Astrocyte (in vitro differentiated cells and primary cell): ENCODE measurements around the gene GYPC. TPM values are rescaled to one million over a fixed set of nuclear protein-coding genes. Genes with fewer than 3 reads are reported as not detected.
"Not testable (repeated sequence)": the region's sequence is repeated elsewhere in the genome, so short reads cannot be mapped to it uniquely, and the experiment has no call there.

ENCODE experiments used
- DNase-seq: peaks from one replicate; pipeline ENCODE4 v3.0.0-alpha.2; 2010; ENCODE audit warnings: low read depth
- FAIRE-seq: peaks from 2 replicates; lab custom pipeline; 2011; peaks lifted over from hg19 to GRCh38; lab: Jason Lieb, UNC
- H2AFZ ChIP-seq: 2 replicates; pipeline ENCODE4 v1.6.0; 2012; ENCODE audit warnings: low read depth, low read length, inconsistent platforms
- H3K27ac ChIP-seq: 2 replicates; pipeline ENCODE4 v1.5.1; 2011; ENCODE audit warnings: low read depth, low read length, inconsistent platforms
- H3K27me3 ChIP-seq: 2 replicates; pipeline ENCODE4 v1.6.0; 2011; ENCODE audit warnings: low read length, inconsistent platforms; ENCODE audit not compliant: insufficient read depth
- H3K36me3 ChIP-seq: 2 replicates; pipeline ENCODE4 v1.5.1; 2011; ENCODE audit warnings: low read length, inconsistent platforms; ENCODE audit not compliant: insufficient read depth
- H3K4me1 ChIP-seq: 2 replicates; pipeline ENCODE4 v1.5.1; 2011; ENCODE audit warnings: low read length, inconsistent platforms; ENCODE audit not compliant: insufficient read depth
- H3K4me2 ChIP-seq: 2 replicates; pipeline ENCODE4 v1.6.0; 2012; ENCODE audit warnings: low read length, inconsistent platforms
- H3K4me3 ChIP-seq: 2 replicates; pipeline ENCODE4 v1.5.1; 2011; ENCODE audit warnings: low read depth, mild to moderate bottlenecking, low read length, inconsistent platforms; ENCODE audit not compliant: insufficient read depth
- H3K79me2 ChIP-seq: 2 replicates; pipeline ENCODE4 v1.6.0; 2012; ENCODE audit warnings: mild to moderate bottlenecking, low read length, inconsistent platforms; ENCODE audit not compliant: insufficient read depth
- H3K9ac ChIP-seq: 2 replicates; pipeline ENCODE4 v1.6.0; 2012; ENCODE audit warnings: mild to moderate bottlenecking, low read length, inconsistent platforms
- H3K9me3 ChIP-seq: 2 replicates; pipeline ENCODE4 v1.5.1; 2012; ENCODE audit warnings: low read depth, mild to moderate bottlenecking, low read length, inconsistent platforms; ENCODE audit not compliant: insufficient read depth
- H4K20me1 ChIP-seq: 2 replicates; pipeline ENCODE4 v1.6.0; 2012; ENCODE audit warnings: low read length, inconsistent platforms; ENCODE audit not compliant: insufficient read depth
- H3K27ac Mint-ChIP-seq: one replicate; pipeline ENCODE4 v1.8.0; 2021; ENCODE audit warnings: mild to moderate bottlenecking, mixed read lengths; ENCODE audit not compliant: unreplicated experiment
- H3K27me3 Mint-ChIP-seq: one replicate; pipeline ENCODE4 v1.8.0; 2021; ENCODE audit warnings: low read depth, mixed read lengths; ENCODE audit not compliant: unreplicated experiment
- H3K36me3 Mint-ChIP-seq: one replicate; pipeline ENCODE4 v1.8.0; 2021; ENCODE audit warnings: low read depth, mixed read lengths; ENCODE audit not compliant: unreplicated experiment
- H3K4me1 Mint-ChIP-seq: one replicate; pipeline ENCODE4 v1.8.0; 2021; ENCODE audit warnings: low read depth, mixed read lengths; ENCODE audit not compliant: unreplicated experiment
- H3K4me3 Mint-ChIP-seq: one replicate; pipeline ENCODE4 v1.8.0; 2021; ENCODE audit warnings: mild to moderate bottlenecking, moderate library complexity, mixed read lengths; ENCODE audit not compliant: unreplicated experiment
- H3K9me3 Mint-ChIP-seq: one replicate; pipeline ENCODE4 v1.8.0; 2021; ENCODE audit warnings: mild to moderate bottlenecking, mixed read lengths; ENCODE audit not compliant: unreplicated experiment
- CTCF ChIP-seq: IDR thresholded peaks from 2 replicates; pipeline ENCODE4 v1.5.1; 2011; ENCODE audit warnings: low read depth, mild to moderate bottlenecking, inconsistent platforms, low read length, moderate library complexity; ENCODE audit not compliant: insufficient read depth
- EZH2 ChIP-seq: IDR thresholded peaks from 2 replicates; pipeline ENCODE4 v1.6.1; 2012; ENCODE audit warnings: mild to moderate bottlenecking, low read length, inconsistent platforms; ENCODE audit not compliant: insufficient read depth
- total RNA-seq: library from RNA; stranded (reverse); gene quantifications from 2 replicates; pipeline ENCODE4 v1.2.1, GENCODE V29; 2021

GYPC gene
- total RNA-seq, 1 donor from 2014 or later = 29.3 TPM

DNA sequence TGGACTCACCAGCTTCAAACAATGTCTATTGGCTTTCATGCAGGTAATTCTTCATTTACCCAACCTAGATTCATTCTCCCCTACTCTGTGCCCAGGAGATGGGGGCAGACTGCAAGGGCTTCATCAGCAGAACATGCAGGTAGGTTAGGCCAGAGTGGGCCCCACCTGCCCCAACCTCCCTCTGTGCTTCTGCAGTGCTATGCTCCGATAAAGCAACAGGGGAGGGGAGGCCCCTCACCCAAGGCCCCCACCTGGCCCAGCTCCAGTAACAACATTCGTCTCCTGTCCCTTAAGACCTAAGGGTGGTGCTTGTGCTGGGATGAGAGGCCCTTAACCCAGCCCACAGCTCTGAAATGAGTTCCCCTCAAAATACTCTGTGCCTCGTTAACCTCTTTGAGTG, 16.7 kb upstream of the GYPC start:
- H3K4me1 Mint-ChIP-seq = no peaks in the 10 kb centered on the region
- Histone ChIP-seq H3K79me2 (no peaks in the 10 kb centered on the region), H3K9me3 (no peaks in the 10 kb centered on the region), H3K4me1 (no peaks in the 10 kb centered on the region), H3K4me2 (no peak overlapping the region), H3K27me3 (no peaks in the 10 kb centered on the region), H3K9ac (no peak overlapping the region), H3K27ac (no peak overlapping the region), H2AFZ (no peak overlapping the region), H3K36me3 (no peaks in the 10 kb centered on the region), H3K4me3 (no peak overlapping the region), H4K20me1 (no peaks in the 10 kb centered on the region)
- peaks cover 18% of the 10 kb centered on the region for H3K27me3 Mint-ChIP-seq
- no peak overlapping the region for H3K4me3 Mint-ChIP-seq
- H3K36me3 Mint-ChIP-seq = no peaks in the 10 kb centered on the region
- H3K9me3 Mint-ChIP-seq = no peaks in the 10 kb centered on the region
- H3K27ac Mint-ChIP-seq = no peak overlapping the region
- DNase-seq = no peak
- FAIRE-seq = no peak
- TF ChIP-seq EZH2 = no peak
- no peak for TF ChIP-seq CTCF

DNA sequence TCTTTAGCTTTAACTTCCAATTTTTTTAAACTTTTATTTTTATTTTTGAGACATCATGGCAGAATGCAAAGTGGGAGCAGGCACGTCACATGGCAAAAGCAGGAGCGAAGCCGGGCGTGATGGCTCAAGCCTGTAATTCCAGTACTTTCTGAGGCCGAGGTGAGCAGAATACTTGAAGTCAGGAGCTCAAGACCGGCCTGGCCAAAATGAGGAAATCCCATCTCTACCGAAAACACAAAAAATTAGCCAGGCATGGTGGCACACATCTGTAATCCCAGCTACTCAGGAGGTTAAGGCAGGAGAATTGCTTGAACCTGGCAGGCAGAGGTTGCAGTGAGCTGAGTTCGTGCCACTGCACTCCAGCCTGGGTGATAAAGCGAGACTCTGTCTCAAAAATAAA, 14.7 kb upstream of the GYPC start:
- peaks cover 25% of the 10 kb centered on the region for H3K27me3 Mint-ChIP-seq
- H3K4me1 Mint-ChIP-seq, H3K4me2 ChIP-seq, H3K27me3 ChIP-seq, FAIRE-seq, H3K79me2 ChIP-seq, H3K4me1 ChIP-seq, DNase-seq, H3K9me3 ChIP-seq, H3K9me3 Mint-ChIP-seq, H3K36me3 Mint-ChIP-seq, H3K9ac ChIP-seq, H3K27ac ChIP-seq, H3K4me3 ChIP-seq, H2AFZ ChIP-seq, H4K20me1 ChIP-seq, H3K36me3 ChIP-seq, H3K4me3 Mint-ChIP-seq, H3K27ac Mint-ChIP-seq: not testable (repeated sequence)

DNA sequence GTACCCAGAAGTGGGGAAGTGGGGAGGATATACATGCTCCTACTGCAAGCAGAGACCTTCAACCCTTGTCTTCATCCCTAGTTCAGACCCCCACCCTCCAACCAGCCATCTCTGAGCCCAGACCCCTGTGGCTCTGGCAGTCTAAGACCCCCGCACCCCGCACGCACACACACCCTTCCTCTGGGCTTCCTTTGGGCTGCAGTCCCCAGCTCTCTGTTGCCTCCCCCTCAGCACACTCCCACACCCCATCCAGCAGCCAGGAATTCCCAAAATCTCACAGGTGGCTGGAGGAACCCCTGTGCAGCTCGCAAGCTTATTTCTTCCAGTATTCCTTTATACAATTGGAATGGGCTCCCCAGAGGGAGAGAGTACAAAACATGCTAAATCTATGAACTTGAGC, 13.9 kb upstream of the GYPC start:
- H3K4me3 ChIP-seq = no peak overlapping the region
- no peaks in the 10 kb centered on the region for H3K79me2 ChIP-seq
- H3K27me3 Mint-ChIP-seq = peaks cover 25% of the 10 kb centered on the region
- no peaks in the 10 kb centered on the region for H3K4me1 ChIP-seq
- no peaks in the 10 kb centered on the region for H3K36me3 Mint-ChIP-seq
- H3K36me3 ChIP-seq = no peaks in the 10 kb centered on the region
- H3K4me2 ChIP-seq = no peak overlapping the region
- no peaks in the 10 kb centered on the region for H3K9me3 Mint-ChIP-seq
- no peak overlapping the region for H3K27ac Mint-ChIP-seq
- no peak for TF ChIP-seq EZH2
- no peak for TF ChIP-seq CTCF
- DNase-seq = no peak
- H3K27me3 ChIP-seq = no peaks in the 10 kb centered on the region
- no peak overlapping the region for H3K4me3 Mint-ChIP-seq
- H3K4me1 Mint-ChIP-seq = no peaks in the 10 kb centered on the region
- FAIRE-seq = no peak
- H4K20me1 ChIP-seq = no peaks in the 10 kb centered on the region
- no peak overlapping the region for H2AFZ ChIP-seq
- H3K9ac ChIP-seq = no peak overlapping the region
- H3K9me3 ChIP-seq = no peaks in the 10 kb centered on the region
- H3K27ac ChIP-seq = no peak overlapping the region
